Stomach (tissue), 9 donors: ENCODE measurements around the gene SPAG17. TPM values are rescaled to one million over a fixed set of nuclear protein-coding genes. Genes with fewer than 3 reads are reported as not detected.
A peak's percentile ranks its signal among the peaks of the same experiment; 100 is the strongest.

Source experiments
- DNase-seq, 2 donors: peaks; one replicate each; pipeline versions ENCODE4 v3.0.0 to v3.0.0-alpha.2; 2013 to 2019
- H3K27ac ChIP-seq, 5 donors: fragments of 200-600 bp in 4 of 5; sonication (generic) in 4 of 5; one replicate each; pipeline ENCODE4 v1.5.1; 2013 to 2019; ENCODE audit warnings: mild to moderate bottlenecking in 1 of 5, moderate library complexity in 1 of 5
- H3K27me3 ChIP-seq, 3 donors: fragments of 200-600 bp; sonication (generic); one replicate each; pipeline ENCODE4 v1.5.1; 2017 to 2019; ENCODE audit warnings: mixed run types in 1 of 3
- H3K36me3 ChIP-seq, 4 donors: fragments of 200-600 bp; sonication (generic); 1 replicate in 3 of 4; 2 replicates in 1 of 4; pipeline ENCODE4 v1.5.1; 2016 to 2019
- H3K4me1 ChIP-seq, 4 donors: fragments of 200-600 bp; sonication (generic); one replicate each; pipeline ENCODE4 v1.5.1; 2016 to 2019
- H3K4me3 ChIP-seq, 4 donors: fragments of 200-600 bp; sonication (generic) in 3 of 4; one replicate each; pipeline ENCODE4 v1.5.1; 2016 to 2019; ENCODE audit warnings: mild to moderate bottlenecking in 1 of 4
- H3K9me3 ChIP-seq, 4 donors: fragments of 200-600 bp; sonication (generic); one replicate each; pipeline ENCODE4 v1.5.1; 2016 to 2019
- EP300 ChIP-seq: sonication (generic); formaldehyde crosslinking; IDR thresholded peaks from one replicate; pipeline ENCODE4 v1.6.1; 2017; ENCODE audit warnings: antibody characterized with exemption
- POLR2A ChIP-seq, 4 donors: fragments of 450-650 bp; IDR thresholded peaks; one replicate each; pipeline ENCODE4 v1.6.1; 2016; ENCODE audit warnings: antibody characterized with exemption in 4 of 4, control low read depth in 2 of 4, mild to moderate bottlenecking in 1 of 4, moderate library complexity in 1 of 4
- POLR2AphosphoS5 ChIP-seq, 3 donors: sonication (generic); formaldehyde crosslinking; IDR thresholded peaks; one replicate each; pipeline ENCODE4 v1.6.1; 2016; ENCODE audit warnings: antibody characterized with exemption in 3 of 3
- WGBS, 5 donors: extraction: QIAGEN DNeasy Blood & Tissue Kit in 3 of 5; methylation state at CpG; one replicate each; pipeline versions ENCODE4 v1.1.5 to v1.1.7; 2013 to 2018; 5-methylcytosine and 5-hydroxymethylcytosine counted together
- intact Hi-C: fragments of 100-400 bp; cut with DNase I; formaldehyde crosslinking; loops from one replicate; pipeline ENCODE4 v1.15.1; 2023; ENCODE audit warnings: low total_unique reads
- polyA plus RNA-seq, 3 donors: library from polyadenylated mRNA; stranded (reverse); fragments of 200-250 nt; gene quantifications; one replicate each; pipeline ENCODE4 v1.2.3, GENCODE V29; 2013
- total RNA-seq, 5 donors: library from RNA; depleted of rRNA; stranded (reverse); fragments of >200 nt; gene quantifications; one replicate each; pipeline versions ENCODE4 v1.1.0 to v1.2.3, GENCODE V29; 2014 to 2016
- TF ChIP-seq, protein P1 (sequence below), 7 experiments: fragments of 450-650 bp in 4 of 7; fragments of 200-600 bp in 3 of 7; sonication (generic) in 3 of 7; IDR thresholded peaks; one replicate each; pipeline ENCODE4 v1.5.1; 2016 to 2019; ENCODE audit warnings: antibody characterized with exemption in 7 of 7, control low read depth in 2 of 7, mild to moderate bottlenecking in 1 of 7
- donor health status: healthy with polysubstance abuse.
- donor health status: Bipolar disorder and iron deficiency.
- donor health status: healthy.

Gene SPAG17
- total and polyA plus RNA-seq, 8 donors: under 0.01 to 8.9 (median 5.0) TPM; not detected in 5

DNA sequence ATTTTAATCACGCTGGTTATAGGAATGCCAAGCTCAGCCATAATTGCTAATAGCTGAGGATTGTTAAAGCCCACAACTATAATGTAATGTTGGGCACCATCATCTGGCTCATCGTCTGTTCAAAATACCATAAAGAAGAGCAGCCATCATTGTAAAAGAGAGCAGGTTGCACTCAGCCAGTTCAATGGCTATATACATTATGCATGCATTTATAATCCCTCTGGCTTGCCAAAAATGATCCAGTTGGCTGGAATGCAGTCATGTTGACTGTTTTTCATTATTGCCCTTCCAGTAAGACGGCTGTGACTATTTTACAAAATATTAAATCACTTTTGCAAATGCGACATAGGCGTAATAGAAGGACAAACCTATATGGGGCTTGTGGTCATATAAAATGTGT, 85.3 kb downstream of the SPAG17 start:
- Histone ChIP-seq H3K27ac (no peak overlapping the region), H3K27me3 (no peaks in the 10 kb centered on the region), H3K9me3 (no peaks in the 10 kb centered on the region), H3K4me1 (peaks cover 7 to 33% (median 13%) of the 10 kb centered on the region in 4 donors), H3K36me3 (no peaks in the 10 kb centered on the region), H3K4me3 (no peak overlapping the region)
- TF ChIP-seq POLR2A (IDR thresholded peaks at IDR 0.05) (no peak), EP300 (no peak), POLR2AphosphoS5 (IDR thresholded peaks at IDR 0.05) (no peak)
- TF ChIP-seq, protein P1, sequence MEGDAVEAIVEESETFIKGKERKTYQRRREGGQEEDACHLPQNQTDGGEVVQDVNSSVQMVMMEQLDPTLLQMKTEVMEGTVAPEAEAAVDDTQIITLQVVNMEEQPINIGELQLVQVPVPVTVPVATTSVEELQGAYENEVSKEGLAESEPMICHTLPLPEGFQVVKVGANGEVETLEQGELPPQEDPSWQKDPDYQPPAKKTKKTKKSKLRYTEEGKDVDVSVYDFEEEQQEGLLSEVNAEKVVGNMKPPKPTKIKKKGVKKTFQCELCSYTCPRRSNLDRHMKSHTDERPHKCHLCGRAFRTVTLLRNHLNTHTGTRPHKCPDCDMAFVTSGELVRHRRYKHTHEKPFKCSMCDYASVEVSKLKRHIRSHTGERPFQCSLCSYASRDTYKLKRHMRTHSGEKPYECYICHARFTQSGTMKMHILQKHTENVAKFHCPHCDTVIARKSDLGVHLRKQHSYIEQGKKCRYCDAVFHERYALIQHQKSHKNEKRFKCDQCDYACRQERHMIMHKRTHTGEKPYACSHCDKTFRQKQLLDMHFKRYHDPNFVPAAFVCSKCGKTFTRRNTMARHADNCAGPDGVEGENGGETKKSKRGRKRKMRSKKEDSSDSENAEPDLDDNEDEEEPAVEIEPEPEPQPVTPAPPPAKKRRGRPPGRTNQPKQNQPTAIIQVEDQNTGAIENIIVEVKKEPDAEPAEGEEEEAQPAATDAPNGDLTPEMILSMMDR (IDR thresholded peaks at IDR 0.05): no peak
- WGBS, 5 donors: 70 to 85% (median 81%) methylated on average over 5 of the region's 5 CpGs
- intact Hi-C loops: no loop called here
- no peak for DNase-seq

DNA sequence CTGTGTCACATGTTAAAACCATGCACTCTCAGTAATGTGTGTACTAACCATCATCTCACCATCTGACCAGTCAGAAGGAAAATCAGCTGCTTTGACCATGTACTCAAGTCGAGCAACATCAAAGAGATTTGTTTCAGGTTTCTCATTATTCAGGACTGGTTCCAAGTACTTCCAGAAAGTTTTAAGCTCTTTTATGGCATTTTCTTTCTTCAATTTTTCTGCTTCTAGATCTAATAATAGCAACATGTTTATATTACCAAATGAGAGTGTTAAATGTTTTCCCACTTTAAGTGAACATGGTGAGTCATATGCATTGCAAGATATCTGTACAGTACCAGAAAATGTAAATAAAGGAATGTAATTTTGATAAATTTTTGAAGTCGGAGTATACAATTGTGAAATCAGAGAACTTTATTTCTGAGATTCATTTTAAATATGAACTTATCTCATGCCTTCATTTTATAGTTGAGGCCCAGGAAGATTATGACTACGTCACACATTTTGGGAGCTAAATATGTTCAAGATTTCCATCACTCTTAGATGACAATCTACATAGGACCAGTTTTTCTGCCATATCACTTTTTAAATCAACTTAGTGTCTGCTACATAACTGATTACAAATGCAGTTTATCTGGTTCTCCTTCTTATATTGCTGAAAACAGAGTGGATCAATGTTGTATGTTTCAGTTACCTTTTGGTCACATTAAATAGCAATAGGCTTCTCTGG, 87.2 kb downstream of the SPAG17 start:
- DNase-seq: peak in 1 of 2 donors; percentile 31
- no peaks in the 10 kb centered on the region for H3K27me3 ChIP-seq
- peaks cover 7 to 33% (median 13%) of the 10 kb centered on the region in 4 donors for H3K4me1 ChIP-seq
- H3K27ac ChIP-seq: no peak overlapping the region
- no peak overlapping the region for H3K4me3 ChIP-seq
- intact Hi-C loops: no loop called here
- TF ChIP-seq POLR2AphosphoS5 (IDR thresholded peaks at IDR 0.05) (no peak), POLR2A (IDR thresholded peaks at IDR 0.05) (no peak), EP300 (no peak)
- TF ChIP-seq, protein P1 (IDR thresholded peaks at IDR 0.05): no peak
- 30 to 53% (median 38%) methylated on average over 3 of the region's 3 CpGs for whole genome bisulfite sequencing, 5 donors
- no peaks in the 10 kb centered on the region for H3K9me3 ChIP-seq
- no peaks in the 10 kb centered on the region for H3K36me3 ChIP-seq

- no peak for TF ChIP-seq POLR2AphosphoS5 (IDR thresholded peaks at IDR 0.05)
- intact Hi-C loops: no loop called here
- H3K4me1 ChIP-seq: peaks cover 0 to 8% (median 3%) of the 10 kb centered on the region in 4 donors
- H3K27me3 ChIP-seq: no peaks in the 10 kb centered on the region
- no peaks in the 10 kb centered on the region for H3K36me3 ChIP-seq
- H3K27ac ChIP-seq: no peak overlapping the region
- no peaks in the 10 kb centered on the region for H3K9me3 ChIP-seq
- no peak overlapping the region for H3K4me3 ChIP-seq
- no peak for DNase-seq
Observed at GRCh38 chr1:118093017-118093416, 92.0 kb downstream of the SPAG17 start.

GRCh38 chr1:118090130-118090529, 94.9 kb downstream of the SPAG17 start:
- no peaks in the 10 kb centered on the region for H3K27me3 ChIP-seq
- no peaks in the 10 kb centered on the region for H3K9me3 ChIP-seq
- TF ChIP-seq EP300 (no peak), POLR2A (IDR thresholded peaks at IDR 0.05) (no peak)
- TF ChIP-seq, protein P1 (IDR thresholded peaks at IDR 0.05): no peak
- 84 to 94% (median 90%) methylated on average over 2 of the region's 2 CpGs for WGBS, 5 donors
- no peaks in the 10 kb centered on the region for H3K4me1 ChIP-seq
- H3K4me3 ChIP-seq: no peak overlapping the region
- intact Hi-C loops: no loop called here
- no peak for DNase-seq
- no peaks in the 10 kb centered on the region for H3K36me3 ChIP-seq
- no peak overlapping the region for H3K27ac ChIP-seq

GRCh38 chr1:118085365-118085764, 99.7 kb downstream of the SPAG17 start:
- Histone ChIP-seq H3K27me3 (no peaks in the 10 kb centered on the region), H3K27ac (no peak overlapping the region), H3K9me3 (no peaks in the 10 kb centered on the region), H3K4me1 (peaks cover 0 to 8% (median 2%) of the 10 kb centered on the region in 4 donors), H3K36me3 (no peaks in the 10 kb centered on the region), H3K4me3 (no peak overlapping the region)
- 81 to 95% (median 93%) methylated on average over 12 of the region's 12 CpGs for WGBS, 5 donors
- no peak for DNase-seq
- TF ChIP-seq POLR2A (IDR thresholded peaks at IDR 0.05) (no peak), POLR2AphosphoS5 (IDR thresholded peaks at IDR 0.05) (no peak), EP300 (no peak)
- TF ChIP-seq, protein P1 (IDR thresholded peaks at IDR 0.05): no peak
- intact Hi-C loops: no loop called here
